Urinary bladder (tissue), 4 donors: ENCODE measurements around the gene BNIP5. TPM values are rescaled to one million over a fixed set of nuclear protein-coding genes. Genes with fewer than 3 reads are reported as not detected.

Source experiments
- DNase-seq: peaks from one replicate; pipeline ENCODE4 v3.0.0-alpha.2; 2015; ENCODE audit errors: extremely low spot score
- H3K27ac ChIP-seq: one replicate; pipeline ENCODE4 v1.5.1; 2013; ENCODE audit warnings: low read depth, mild to moderate bottlenecking, moderate library complexity
- H3K36me3 ChIP-seq: one replicate; pipeline ENCODE4 v1.6.1; 2013; ENCODE audit warnings: mild to moderate bottlenecking, moderate library complexity; ENCODE audit not compliant: insufficient read depth
- H3K4me1 ChIP-seq: one replicate; pipeline ENCODE4 v1.6.1; 2013; ENCODE audit warnings: mild to moderate bottlenecking, moderate library complexity; ENCODE audit not compliant: insufficient read depth
- H3K4me3 ChIP-seq: one replicate; pipeline ENCODE4 v1.5.1; 2013; ENCODE audit warnings: low read depth, low read length
- WGBS: extraction: QIAGEN DNeasy Blood & Tissue Kit; methylation state at CpG from one replicate; pipeline ENCODE4 v1.1.7; 2013; 5-methylcytosine and 5-hydroxymethylcytosine counted together
- polyA plus RNA-seq: library from polyadenylated mRNA; stranded (reverse); fragments of 200-250 nt; gene quantifications from one replicate; pipeline ENCODE4 v1.2.3, GENCODE V29; 2013
- total RNA-seq: library from RNA; depleted of rRNA; stranded (reverse); fragments of >200 nt; gene quantifications from one replicate; pipeline ENCODE4 v1.2.3, GENCODE V29; 2014
- donor health status: healthy with polysubstance abuse.
- donor health status: healthy.

The BNIP5 gene
- total and polyA plus RNA-seq, 2 donors: not detected

DNA sequence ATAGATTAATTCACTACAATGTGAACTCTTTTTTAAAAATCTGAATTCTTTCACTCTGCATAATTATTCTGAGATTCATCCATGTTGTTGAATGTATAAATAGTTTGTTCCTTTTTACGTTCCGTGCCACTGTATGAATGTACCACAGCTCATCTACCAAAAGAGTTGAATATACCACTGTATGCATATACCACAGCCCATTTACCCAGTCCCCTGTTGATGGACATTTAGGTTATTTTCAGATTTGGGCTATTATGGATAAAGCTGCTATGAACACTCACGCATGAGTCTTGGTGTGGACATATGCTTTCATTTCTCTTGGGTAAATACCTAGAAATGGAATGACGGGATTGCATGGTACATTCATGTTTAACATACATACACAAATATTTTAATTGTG lies 38.7 kb downstream of the BNIP5 start:
- WGBS: 86% methylated on average over 4 of the region's 4 CpGs
- no peaks in the 10 kb centered on the region for H3K4me1 ChIP-seq
- H3K4me3 ChIP-seq: no peak overlapping the region
- H3K36me3 ChIP-seq: no peaks in the 10 kb centered on the region
- no peak for DNase-seq
- H3K27ac ChIP-seq: no peak overlapping the region

DNA sequence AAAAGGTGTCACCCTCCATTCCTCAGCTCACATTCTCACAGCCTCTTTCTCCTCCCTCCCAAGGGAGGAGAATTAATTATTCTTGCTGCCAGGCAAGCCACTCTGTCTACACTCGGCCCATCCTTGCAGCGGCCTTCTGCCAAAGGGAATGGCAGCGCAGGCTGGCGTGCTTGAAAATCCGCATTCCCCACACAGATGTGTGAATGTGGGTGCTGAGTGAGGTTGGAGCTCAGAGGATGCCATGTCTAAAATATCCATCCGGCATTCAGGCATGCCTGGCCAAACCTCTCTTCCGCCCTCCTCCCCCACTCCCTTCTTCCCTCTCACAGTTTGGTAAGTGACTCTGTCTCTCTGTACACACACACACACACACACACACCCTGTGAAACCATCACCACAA lies 39.2 kb downstream of the BNIP5 start:
- Histone ChIP-seq H3K4me1 (no peaks in the 10 kb centered on the region), H3K27ac (no peak overlapping the region), H3K4me3 (no peak overlapping the region), H3K36me3 (no peaks in the 10 kb centered on the region)
- no peak for DNase-seq
- 85% methylated on average over 7 of the region's 7 CpGs for WGBS

DNA sequence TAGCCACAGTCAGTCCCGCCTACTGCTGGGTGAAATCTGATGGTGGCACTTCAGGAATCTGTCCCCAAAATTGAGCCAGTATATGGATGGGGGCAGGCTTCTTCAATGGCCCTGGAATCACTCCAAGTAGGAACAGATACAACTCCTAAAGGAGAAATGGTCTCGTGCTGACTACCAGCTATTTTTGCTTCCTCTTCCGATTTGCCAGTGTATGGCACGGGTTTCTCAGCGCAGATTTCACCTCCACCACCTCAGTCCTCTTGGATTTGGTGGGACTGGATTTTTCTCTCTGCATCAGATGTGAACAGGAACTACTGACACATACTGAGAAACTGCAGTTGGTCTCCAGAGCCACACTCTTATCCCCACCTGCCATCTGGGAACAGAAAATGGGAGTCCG lies 39.6 kb downstream of the BNIP5 start:
- Histone ChIP-seq H3K27ac (no peak overlapping the region), H3K4me3 (no peak overlapping the region), H3K4me1 (no peaks in the 10 kb centered on the region), H3K36me3 (no peaks in the 10 kb centered on the region)
- WGBS: 83% methylated on average over 6 of the region's 6 CpGs
- DNase-seq: no peak

DNA sequence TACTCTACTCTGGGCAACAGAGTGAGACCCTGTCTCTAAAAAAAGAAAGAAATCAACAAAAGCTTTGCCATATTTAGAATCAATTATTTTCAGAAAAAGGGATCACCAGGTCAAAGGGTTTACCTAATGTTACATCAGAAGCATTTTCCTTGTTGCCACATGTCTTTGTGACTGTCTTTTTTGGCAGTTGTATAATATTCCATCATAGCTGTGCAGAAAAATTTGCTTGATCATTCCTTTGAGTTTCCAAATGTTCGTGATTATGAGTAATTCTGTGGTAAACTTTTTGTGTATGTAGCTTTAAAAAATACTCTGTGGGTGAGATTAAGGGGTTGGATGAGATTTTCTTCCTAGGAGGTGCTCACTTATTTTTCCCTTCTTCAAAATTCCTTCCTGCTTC lies 40.4 kb downstream of the BNIP5 start:
- 65% methylated on average over 1 of the region's 1 CpG for WGBS
- H3K4me1 ChIP-seq: no peaks in the 10 kb centered on the region

DNA sequence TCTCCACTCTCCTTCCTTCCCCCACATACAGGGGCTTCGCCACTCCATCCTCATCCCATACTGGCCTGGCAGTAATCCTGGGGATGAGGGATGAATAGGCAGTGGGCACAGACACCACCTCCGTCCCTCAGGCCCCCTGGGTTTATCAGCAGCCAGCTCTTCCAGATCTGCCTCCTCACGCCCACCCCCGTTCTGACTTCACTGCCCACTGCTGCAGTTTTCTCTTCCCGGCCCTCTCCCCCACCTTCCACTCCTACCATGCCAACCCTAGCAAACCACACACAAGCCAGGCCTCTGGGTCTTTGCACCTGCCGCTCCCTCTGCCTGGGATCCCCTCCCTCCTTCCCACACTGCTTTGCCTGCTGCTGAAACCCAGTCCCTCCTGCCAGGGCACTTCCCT lies 44.5 kb downstream of the BNIP5 start:
- Histone ChIP-seq H3K27ac (no peak overlapping the region), H3K4me1 (no peaks in the 10 kb centered on the region), H3K36me3 (no peaks in the 10 kb centered on the region), H3K4me3 (no peak overlapping the region)
- no peak for DNase-seq
- 75% methylated on average over 6 of the region's 6 CpGs for WGBS

More for the DNA sequence above, 40.4 kb downstream of the BNIP5 start:
- Histone ChIP-seq H3K36me3 (no peaks in the 10 kb centered on the region), H3K4me3 (no peak overlapping the region), H3K27ac (no peak overlapping the region)
- no peak for DNase-seq

DNA sequence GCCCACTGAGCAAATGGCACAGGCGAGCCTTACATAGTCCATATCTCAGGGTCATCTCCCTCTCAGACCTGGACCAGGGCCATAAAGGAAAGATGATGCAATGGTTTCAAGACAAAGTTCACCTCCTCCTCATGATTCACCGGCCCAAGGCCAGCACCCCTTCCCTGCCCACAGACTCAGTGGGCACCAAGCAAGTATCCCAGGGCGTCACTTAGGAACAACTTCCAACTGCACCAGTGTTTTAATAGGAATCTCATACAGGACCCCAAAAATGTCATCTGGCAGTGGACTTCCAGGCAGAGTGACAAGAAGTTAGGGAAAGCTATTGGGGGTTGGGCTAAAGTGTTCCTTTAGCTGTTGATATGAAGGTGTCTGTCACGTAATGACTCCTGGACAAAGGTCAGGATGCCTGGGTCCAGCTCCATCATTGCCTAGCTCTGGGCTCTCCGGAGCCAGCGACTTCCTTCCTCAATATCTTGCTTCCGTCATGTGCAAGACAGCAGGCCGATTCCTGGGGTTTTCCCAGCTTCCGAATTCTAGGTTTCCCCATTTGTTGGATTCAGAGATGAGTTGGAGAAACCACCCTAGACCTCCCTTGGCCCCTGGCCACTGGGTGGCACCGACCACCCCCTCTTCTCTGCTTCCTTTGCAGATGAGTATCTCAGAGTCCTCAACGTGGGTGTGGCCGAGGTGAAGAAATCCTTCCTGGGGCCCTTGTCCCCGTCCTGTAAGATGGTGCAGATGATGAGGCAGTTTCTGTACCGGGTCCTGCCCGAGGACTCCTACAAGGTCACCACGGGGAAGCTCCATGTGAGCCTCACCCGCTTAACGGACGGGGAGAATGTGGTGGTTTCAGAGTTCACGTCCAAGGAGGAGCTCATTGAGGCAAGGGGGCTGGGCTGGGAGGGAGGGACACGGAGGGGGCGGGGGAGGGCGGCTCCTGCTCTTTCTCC lies 45.7 kb downstream of the BNIP5 start:
- H3K4me1 ChIP-seq: no peaks in the 10 kb centered on the region
- H3K27ac ChIP-seq: no peak overlapping the region
- no peak overlapping the region for H3K4me3 ChIP-seq
- WGBS: 73% methylated on average over 23 of the region's 23 CpGs
- DNase-seq: no peak
- no peaks in the 10 kb centered on the region for H3K36me3 ChIP-seq

DNA sequence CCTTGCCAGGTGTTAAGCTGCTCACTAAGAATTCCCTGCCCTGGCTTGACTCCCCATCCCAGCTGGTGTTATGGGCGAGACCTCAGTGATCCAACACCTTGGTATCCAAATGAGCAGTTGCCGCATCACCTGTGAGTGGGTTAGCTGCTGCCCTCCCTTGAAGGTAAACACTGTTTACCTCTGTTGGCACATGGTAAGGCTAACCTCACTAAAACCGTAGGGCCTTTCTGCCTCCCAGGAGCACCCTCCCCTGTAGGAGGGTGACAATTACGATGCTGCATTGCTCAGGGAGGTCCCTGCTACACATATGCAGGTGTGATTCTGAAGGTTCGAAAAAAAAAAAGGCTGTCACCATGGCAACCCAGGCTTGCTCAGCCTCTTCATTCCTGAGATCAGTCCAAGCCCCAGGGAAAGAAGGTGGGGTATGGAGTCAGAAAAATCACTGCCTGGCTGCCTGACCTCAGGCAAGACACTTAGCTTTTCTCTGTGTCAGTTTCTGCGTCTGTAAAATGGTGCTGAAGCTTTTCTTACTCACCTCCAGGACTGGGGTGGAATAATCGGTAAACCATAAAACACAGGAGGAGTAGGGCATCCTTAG lies 47.3 kb downstream of the BNIP5 start:
- H3K36me3 ChIP-seq: no peaks in the 10 kb centered on the region
- no peaks in the 10 kb centered on the region for H3K4me1 ChIP-seq
- no peak for DNase-seq
- no peak overlapping the region for H3K4me3 ChIP-seq
- WGBS: 69% methylated on average over 7 of the region's 7 CpGs
- no peak overlapping the region for H3K27ac ChIP-seq

DNA sequence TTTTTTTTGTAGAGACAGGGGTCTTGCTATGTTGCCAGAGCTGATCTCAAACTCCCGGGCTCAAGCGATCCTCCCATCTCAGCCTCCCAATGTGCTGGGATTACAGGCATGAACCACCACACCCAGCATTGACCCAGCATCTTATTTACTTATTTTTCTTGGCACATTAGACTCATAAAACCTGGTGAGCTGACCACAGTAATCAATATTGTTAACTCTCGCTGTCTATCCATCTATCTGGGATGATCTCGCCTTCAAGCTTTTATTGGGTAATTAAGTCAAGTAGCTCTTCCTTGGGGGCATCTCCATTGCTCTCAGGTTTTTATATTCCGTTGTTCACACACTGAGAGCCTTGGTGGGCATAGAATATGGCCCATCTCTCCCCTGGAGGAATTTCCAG lies 49.8 kb downstream of the BNIP5 start:
- Histone ChIP-seq H3K4me3 (no peak overlapping the region), H3K36me3 (no peaks in the 10 kb centered on the region), H3K27ac (no peak overlapping the region), H3K4me1 (no peaks in the 10 kb centered on the region)
- 70% methylated on average over 5 of the region's 5 CpGs for WGBS
- no peak for DNase-seq

DNA sequence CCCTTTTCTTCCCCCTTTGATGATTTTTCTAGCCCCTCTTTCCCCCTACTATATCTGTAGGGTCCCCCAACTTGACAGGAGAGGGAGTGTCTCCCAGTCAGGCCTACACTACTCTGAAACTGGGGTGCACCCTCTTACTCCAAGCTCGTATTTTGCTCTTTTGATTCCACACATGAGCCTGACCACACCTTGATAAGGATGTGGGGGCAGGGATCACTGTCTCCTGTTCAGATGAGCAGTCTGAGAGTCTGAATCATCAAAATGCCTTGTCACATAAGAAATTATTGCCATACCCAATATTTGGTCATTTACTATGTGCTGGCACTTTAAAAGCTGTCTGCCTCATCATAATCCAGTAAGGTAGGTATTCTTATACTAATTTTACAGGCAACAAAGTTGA lies 50.9 kb downstream of the BNIP5 start:
- Histone ChIP-seq H3K27ac (no peak overlapping the region), H3K36me3 (no peaks in the 10 kb centered on the region), H3K4me3 (no peak overlapping the region), H3K4me1 (no peaks in the 10 kb centered on the region)
- 73% methylated on average over 1 of the region's 1 CpG for WGBS
- DNase-seq: no peak

DNA sequence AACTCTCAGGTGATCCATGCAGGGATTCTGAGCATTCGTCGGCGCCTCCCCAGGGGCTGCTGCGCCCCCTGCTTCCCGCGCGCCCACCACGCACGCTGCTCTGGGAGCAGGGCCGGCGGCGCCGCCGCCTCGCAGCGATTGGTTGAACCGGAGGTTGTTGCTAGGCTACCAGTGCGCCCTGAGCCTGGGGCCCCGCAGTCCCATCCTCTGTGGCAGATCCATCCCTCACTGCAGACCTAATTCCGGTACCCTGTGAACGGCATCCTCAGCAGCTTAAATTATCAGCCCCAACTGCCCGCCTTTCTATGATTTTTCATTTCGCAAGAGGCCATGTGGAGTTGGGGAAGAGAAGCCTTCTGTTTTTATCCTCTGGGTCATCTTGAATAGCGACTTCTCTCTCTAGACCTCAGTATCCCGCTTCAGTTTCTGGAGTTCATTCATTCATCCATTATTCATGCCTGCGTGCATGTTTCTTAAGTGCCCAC lies 51.5 kb downstream of the BNIP5 start:
- DNase-seq: no peak
- H3K4me1 ChIP-seq: no peaks in the 10 kb centered on the region
- H3K36me3 ChIP-seq: no peaks in the 10 kb centered on the region
- 13% methylated on average over 26 of the region's 26 CpGs for WGBS
- no peak overlapping the region for H3K27ac ChIP-seq
- H3K4me3 ChIP-seq: no peak overlapping the region

DNA sequence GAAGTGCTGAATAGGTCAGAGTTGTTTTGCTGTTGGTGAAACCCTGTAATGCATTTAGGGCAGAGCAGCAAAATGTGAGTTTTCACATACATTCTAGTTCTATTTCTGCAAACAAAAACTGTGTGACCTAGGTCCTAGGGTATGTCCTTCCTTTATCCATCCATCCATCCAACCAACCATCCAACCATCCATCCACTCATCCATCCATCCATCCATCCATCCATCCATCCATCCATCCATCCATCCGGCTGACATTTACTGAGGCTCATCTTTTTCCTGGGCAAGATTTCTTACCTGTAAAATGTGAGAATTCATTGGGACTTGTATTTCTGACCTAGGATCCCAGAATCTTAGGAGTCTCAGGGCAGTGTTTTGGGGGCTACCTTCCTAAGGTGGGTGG lies 52.3 kb downstream of the BNIP5 start:
- Histone ChIP-seq H3K36me3 (no peaks in the 10 kb centered on the region), H3K27ac (no peak overlapping the region), H3K4me1 (no peaks in the 10 kb centered on the region), H3K4me3 (no peak overlapping the region)
- DNase-seq: no peak
- 88% methylated on average over 1 of the region's 1 CpG for WGBS

DNA sequence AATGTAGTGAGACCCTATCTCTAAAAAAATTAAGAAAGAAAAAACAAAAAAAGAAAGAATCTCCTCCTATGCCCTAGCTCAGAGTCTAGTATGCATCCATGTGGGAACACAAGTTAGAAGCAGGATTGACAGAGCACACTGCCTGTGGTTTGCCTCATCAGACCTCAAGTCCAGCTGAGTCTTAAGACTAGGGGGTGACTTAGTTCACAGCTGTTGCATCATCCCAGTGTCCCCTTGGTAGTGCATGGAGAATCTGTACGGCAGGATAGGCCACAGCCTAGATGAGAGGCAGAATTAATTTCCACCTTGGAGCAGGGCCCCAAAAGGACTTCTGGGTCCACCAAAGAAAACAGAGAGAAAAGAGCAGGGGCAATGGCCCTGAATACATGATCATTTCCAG lies 53.1 kb downstream of the BNIP5 start:
- Histone ChIP-seq H3K36me3 (no peaks in the 10 kb centered on the region), H3K27ac (no peak overlapping the region), H3K4me1 (no peaks in the 10 kb centered on the region), H3K4me3 (no peak overlapping the region)
- DNase-seq: no peak
- 88% methylated on average over 1 of the region's 1 CpG for WGBS

DNA sequence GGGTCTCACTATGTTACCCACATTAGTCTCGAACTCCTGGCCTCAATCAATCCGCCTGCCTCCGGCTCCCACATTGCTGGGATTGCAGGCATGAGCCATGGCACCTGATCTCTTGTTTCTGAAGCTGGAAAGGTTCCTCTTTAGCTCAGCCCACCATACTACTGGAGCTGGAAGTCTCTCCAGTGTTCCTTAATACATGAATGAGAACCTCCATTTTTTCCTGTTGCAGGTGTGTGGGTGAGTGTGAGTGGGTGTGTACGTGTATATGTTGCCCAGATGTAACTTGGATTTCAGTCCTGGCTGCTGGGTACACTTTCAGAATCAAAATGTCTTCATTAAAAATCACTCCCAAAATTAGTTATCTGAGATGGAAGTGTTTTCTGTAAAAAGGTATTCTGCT lies 55.7 kb downstream of the BNIP5 start:
- Histone ChIP-seq H3K4me3 (no peak overlapping the region), H3K4me1 (no peaks in the 10 kb centered on the region), H3K36me3 (no peaks in the 10 kb centered on the region), H3K27ac (no peak overlapping the region)
- DNase-seq: no peak
- WGBS: 90% methylated on average over 4 of the region's 4 CpGs

DNA sequence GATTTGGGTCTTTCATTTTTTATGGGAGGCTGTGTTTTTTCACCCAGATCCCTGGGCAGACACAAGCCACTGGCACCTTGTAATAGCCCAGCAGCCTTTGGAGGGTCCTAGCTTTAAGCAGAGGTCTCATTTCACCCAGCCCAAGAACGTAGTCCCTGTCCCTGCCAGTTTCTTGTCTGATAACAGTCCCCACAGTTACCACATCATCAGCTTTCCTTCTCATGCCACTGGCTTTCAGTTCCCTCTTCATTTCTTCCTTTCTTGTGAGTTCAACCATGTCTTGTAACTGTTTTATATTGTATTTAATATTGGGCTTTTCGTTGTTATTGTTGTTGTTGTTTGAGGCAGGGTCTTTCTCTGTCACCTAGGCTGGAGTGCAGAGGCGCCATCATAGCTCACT lies 56.2 kb downstream of the BNIP5 start:
- H3K36me3 ChIP-seq: no peaks in the 10 kb centered on the region
- WGBS: 71% methylated on average over 3 of the region's 3 CpGs

More for the DNA sequence above, 56.2 kb downstream of the BNIP5 start:
- H3K4me3 ChIP-seq: no peak overlapping the region
- no peaks in the 10 kb centered on the region for H3K4me1 ChIP-seq
- H3K27ac ChIP-seq: no peak overlapping the region
- no peak for DNase-seq
